Chondrocyte (in vitro differentiated cells): ENCODE data around the gene RBX1. TPM values are rescaled to one million over a fixed set of nuclear protein-coding genes. Genes with fewer than 3 reads are reported as not detected.
"Not testable (repeated sequence)": the region's sequence is repeated elsewhere in the genome, so short reads cannot be mapped to it uniquely, and the experiment has no call there.

Source experiments
- DNase-seq: peaks from one replicate; pipeline ENCODE4 v3.0.0; 2021; ENCODE audit warnings: mixed read lengths, low spot score
- H3K27ac Mint-ChIP-seq: one replicate; pipeline ENCODE4 v1.8.0; 2021; ENCODE audit warnings: mild to moderate bottlenecking, moderate library complexity, mixed read lengths; ENCODE audit not compliant: unreplicated experiment
- H3K27me3 Mint-ChIP-seq: 2 replicates; pipeline ENCODE4 v1.8.0; 2021; ENCODE audit warnings: low read depth, mixed read lengths
- H3K36me3 Mint-ChIP-seq: 2 replicates; pipeline ENCODE4 v1.8.0; 2021; ENCODE audit warnings: low read depth, mixed read lengths
- H3K4me1 Mint-ChIP-seq: 2 replicates; pipeline ENCODE4 v1.8.0; 2021; ENCODE audit warnings: low read depth, mild to moderate bottlenecking, mixed read lengths
- H3K4me3 Mint-ChIP-seq: one replicate; pipeline ENCODE4 v1.8.0; 2021; ENCODE audit warnings: mild to moderate bottlenecking, moderate library complexity, mixed read lengths; ENCODE audit not compliant: unreplicated experiment
- H3K9me3 Mint-ChIP-seq: 2 replicates; pipeline ENCODE4 v1.8.0; 2021; ENCODE audit warnings: low read depth, mixed read lengths
- CTCF ChIP-seq: fragments of 200-600 bp; sonication (generic); IDR thresholded peaks from 2 replicates; pipeline ENCODE4 v1.5.0; 2021; ENCODE audit warnings: antibody characterized with exemption, mild to moderate bottlenecking, moderate library complexity
- long read RNA-seq: library from polyadenylated mRNA; stranded (forward); transcript quantifications from one replicate; pipeline ENCODE4 v2.0.0, GENCODE V29; 2021
- total RNA-seq: library from RNA; stranded (reverse); gene quantifications from 3 replicates; pipeline ENCODE4 v1.2.1, GENCODE V29; 2021

Gene RBX1
- 54.8 to 64.3 TPM (median 57.7 TPM) in 3 replicates for total RNA-seq
- long read RNA-seq, transcript RBX1-202 (2 exons, 1,871 nt): minor isoform, 55 of 235 reads
- long read RNA-seq, transcript RBX1-201 (5 exons, 1,188 nt): major isoform, 154 of 235 reads
- long read RNA-seq, partial matches to known transcripts: 5 of 235 reads
- long read RNA-seq, other reads (novel, unspliced or antisense): 21 of 235 reads

- peaks cover 13% of the 10 kb centered on the region for H3K36me3 Mint-ChIP-seq
- peaks cover 36% of the 10 kb centered on the region for H3K4me1 Mint-ChIP-seq
- H3K27me3 Mint-ChIP-seq: no peaks in the 10 kb centered on the region
These were observed at the start of gene RBX1 for GRCh38 chr22:40950962-40951794. Gene RBX1, plus strand, starts transcription at chr22:40951378. Its CDS starts 21 bp downstream, at chr22:40951399.

DNA sequence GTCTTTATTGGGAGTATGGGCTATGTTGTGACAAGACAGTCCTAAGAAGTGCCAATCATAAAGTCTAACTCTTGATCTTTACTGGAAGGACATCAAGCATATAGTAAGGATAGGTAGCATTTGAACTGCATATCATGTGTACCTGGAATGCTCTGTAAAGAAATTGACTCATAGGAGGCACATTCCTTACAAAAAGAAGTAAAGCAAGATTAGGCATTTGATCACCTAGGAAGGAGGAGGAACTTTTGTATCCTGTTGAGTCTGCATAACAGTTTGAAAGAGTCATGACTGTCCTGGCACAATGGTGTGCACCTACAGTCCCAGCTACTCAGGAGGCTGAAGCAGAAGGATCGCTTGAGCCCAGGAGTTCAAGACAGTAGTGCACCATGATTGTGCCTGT is 47.1 kb upstream of the RBX1 start:
- peaks cover 3% of the 10 kb centered on the region for H3K4me1 Mint-ChIP-seq
- no peaks in the 10 kb centered on the region for H3K9me3 Mint-ChIP-seq
- H3K27me3 Mint-ChIP-seq: no peaks in the 10 kb centered on the region
- H3K4me3 Mint-ChIP-seq: no peak overlapping the region
- H3K27ac Mint-ChIP-seq: no peak overlapping the region
- TF ChIP-seq CTCF: no peak
- DNase-seq: no peak
- peaks cover 5% of the 10 kb centered on the region for H3K36me3 Mint-ChIP-seq

More at GRCh38 chr22:40950962-40951794, at the start of gene RBX1:
- TF ChIP-seq CTCF: no peak
- Mint-ChIP-seq H3K4me3 (peak within 1 kb of the TSS; percentile 98), H3K27ac (peak within 1 kb of the TSS; percentile 99), H3K9me3 (no peaks in the 10 kb centered on the region)
- DNase-seq: peak; percentile 99

DNA sequence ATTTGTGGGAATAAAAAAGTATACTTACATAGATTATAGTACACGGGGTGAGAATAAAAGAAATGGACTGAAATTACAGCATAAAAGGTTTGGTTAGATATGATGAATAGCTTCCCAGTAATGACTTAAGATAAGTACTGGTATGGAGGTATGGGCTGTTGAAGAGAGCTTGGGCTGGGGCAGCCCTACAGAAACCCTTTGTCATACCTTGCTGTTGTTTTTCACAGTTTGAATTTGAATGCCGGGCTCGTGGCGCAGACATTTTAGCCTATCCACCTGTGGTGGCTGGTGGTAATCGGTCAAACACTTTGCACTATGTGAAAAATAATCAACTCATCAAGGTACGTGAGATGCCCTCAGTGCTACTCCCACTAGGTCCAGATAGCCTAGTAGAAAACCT is 42.3 kb upstream of the RBX1 start:
- no peak for TF ChIP-seq CTCF
- H3K4me1 Mint-ChIP-seq: peaks cover 8% of the 10 kb centered on the region
- H3K27ac Mint-ChIP-seq: no peak overlapping the region
- no peaks in the 10 kb centered on the region for H3K9me3 Mint-ChIP-seq
- H3K27me3 Mint-ChIP-seq: no peaks in the 10 kb centered on the region
- H3K4me3 Mint-ChIP-seq: no peak overlapping the region
- no peak for DNase-seq
- peaks cover 6% of the 10 kb centered on the region for H3K36me3 Mint-ChIP-seq

GRCh38 chr22:40911772-40912171 is 39.4 kb upstream of the RBX1 start:
- DNase-seq: no peak
- peaks cover 7% of the 10 kb centered on the region for H3K36me3 Mint-ChIP-seq
- no peaks in the 10 kb centered on the region for H3K9me3 Mint-ChIP-seq
- peak overlapping the region; percentile 17 for H3K27ac Mint-ChIP-seq
- no peak overlapping the region for H3K4me3 Mint-ChIP-seq
- H3K4me1 Mint-ChIP-seq: peaks cover 8% of the 10 kb centered on the region
- TF ChIP-seq CTCF: no peak
- H3K27me3 Mint-ChIP-seq: no peaks in the 10 kb centered on the region

DNA sequence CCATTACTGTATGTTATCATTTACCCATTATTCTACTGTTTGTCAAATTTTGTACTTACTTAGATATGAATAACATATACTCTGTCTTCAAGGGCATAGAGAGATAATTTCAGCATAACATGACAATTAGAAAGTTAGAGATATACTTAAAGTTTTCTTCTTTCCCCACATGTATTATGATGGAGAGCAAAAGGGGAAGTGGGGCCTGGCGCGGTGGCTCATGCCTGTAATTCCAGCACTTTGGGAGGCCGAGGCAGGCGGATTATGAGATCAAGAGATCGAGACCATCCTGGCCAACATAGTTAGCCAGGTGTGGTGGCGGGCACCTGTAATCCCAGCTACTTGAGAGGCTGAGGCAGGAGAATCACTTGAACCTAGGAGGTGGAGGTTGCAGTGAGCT is 38.2 kb upstream of the RBX1 start:
- H3K36me3 Mint-ChIP-seq, H3K4me1 Mint-ChIP-seq, H3K27me3 Mint-ChIP-seq, H3K4me3 Mint-ChIP-seq, DNase-seq, H3K9me3 Mint-ChIP-seq, H3K27ac Mint-ChIP-seq: not testable (repeated sequence)
